Panc1 (cell line): Measurements from ENCODE around the gene PDZD2. TPM values are rescaled to one million over a fixed set of nuclear protein-coding genes. Genes with fewer than 3 reads are reported as not detected.

Experiments used
- ATAC-seq: fragments of 200-7000 bp; cut with Tn5 transposase; 2 replicates; pipeline ENCODE4 v1.9.1; 2020; ENCODE audit warnings: mild to moderate bottlenecking, moderate library complexity
- BruUV-seq: library from RNA; stranded (reverse); fragments of 400-500 nt; replicated peaks from 2 replicates; lab custom pipeline; 2021; lab: Mats Ljungman, UMichigan
- CTCF ChIA-PET: fragments of 300-600 bp; sonication (Branson Sonifier 250); formaldehyde crosslinking; loops from one replicate; lab custom pipeline; 2022; ENCODE audit warnings: antibody characterized with exemption; lab: Charles Lee
- POLR2A ChIA-PET: fragments of 300-600 bp; sonication (Branson Sonifier 250); formaldehyde crosslinking; loops from one replicate; lab custom pipeline; 2022; ENCODE audit warnings: antibody characterized with exemption; lab: Charles Lee
- DNase-seq: peaks from one replicate; pipeline ENCODE4 v3.0.0-alpha.2; 2010; ENCODE audit warnings: low read depth, low spot score
- H3K27ac ChIP-seq: 2 replicates; pipeline ENCODE4 v1.5.1; 2011; ENCODE audit warnings: mild to moderate bottlenecking, low read length, inconsistent platforms
- H3K27me3 ChIP-seq: fragments of 200-500 bp; sonication (Bioruptor generic); 2 replicates; pipeline ENCODE4 v1.6.0; 2014; ENCODE audit warnings: low read length, inconsistent platforms; ENCODE audit not compliant: control insufficient read depth, insufficient read depth
- H3K36me3 ChIP-seq: fragments of 200-500 bp; sonication (Bioruptor generic); 2 replicates; pipeline ENCODE4 v1.5.1; 2014; ENCODE audit warnings: inconsistent platforms, mild to moderate bottlenecking, low read length, moderate library complexity; ENCODE audit not compliant: control insufficient read depth, insufficient read depth
- H3K4me1 ChIP-seq: 2 replicates; pipeline ENCODE4 v1.5.1; 2011; ENCODE audit warnings: inconsistent platforms, mild to moderate bottlenecking, low read length, moderate library complexity; ENCODE audit not compliant: control insufficient read depth, insufficient read depth
- H3K4me3 ChIP-seq, 2 experiments: 2 replicates each; pipeline ENCODE4 v1.5.1; 2011 to 2012; ENCODE audit warnings: low read depth in 2 of 2, low read length in 2 of 2, mild to moderate bottlenecking in 2 of 2, inconsistent platforms in 1 of 2, moderate library complexity in 1 of 2
- H3K9me3 ChIP-seq: fragments of 200-500 bp; sonication (Bioruptor generic); 2 replicates; pipeline ENCODE4 v1.5.1; 2014; ENCODE audit warnings: low read depth, mild to moderate bottlenecking, inconsistent platforms, low read length, moderate library complexity; ENCODE audit not compliant: control insufficient read depth, insufficient read depth
- POLR2AphosphoS5 ChIP-seq: IDR thresholded peaks from 2 replicates; pipeline ENCODE4 v1.6.1; 2012; ENCODE audit warnings: mild to moderate bottlenecking, low read depth, low read length, moderate library complexity
- SIN3A ChIP-seq: IDR thresholded peaks from 2 replicates; pipeline ENCODE4 v1.6.1; 2012; ENCODE audit warnings: low read depth, mild to moderate bottlenecking, low read length, moderate library complexity, borderline replicate concordance; ENCODE audit not compliant: insufficient read depth
- TCF7L2 ChIP-seq: IDR thresholded peaks from 2 replicates; pipeline ENCODE4 v1.6.1; 2011; ENCODE audit warnings: mild to moderate bottlenecking, low read depth, low read length, inconsistent platforms
- in situ Hi-C: cut with HindIII; loops from 2 replicates; pipeline ENCODE4 v1.10.0; 2016; ENCODE audit warnings: low sequenced_read_pairs, low pct_unique_long_range_greater_than_20kb
- intact Hi-C: fragments of 100-400 bp; cut with micrococcal nuclease; formaldehyde crosslinking; loops from one replicate; pipeline ENCODE4 v1.10.0; 2022; ENCODE audit not compliant: unreplicated experiment
- total RNA-seq: library from RNA; stranded (reverse); gene quantifications from one replicate; pipeline ENCODE4 v1.2.1, GENCODE V29; 2021; ENCODE audit not compliant: unreplicated experiment
- TF ChIP-seq, protein P1 (sequence below), 2 experiments: IDR thresholded peaks; 2 replicates each; pipeline ENCODE4 v1.6.1; 2011 to 2012; ENCODE audit warnings: low read depth in 2 of 2, control low read depth in 1 of 2, low read length in 1 of 2, mild to moderate bottlenecking in 1 of 2, moderate library complexity in 1 of 2; ENCODE audit not compliant: insufficient read depth in 1 of 2
- TF ChIP-seq, protein P2 (sequence below): fragments of 450-650 bp; IDR thresholded peaks from 2 replicates; pipeline ENCODE4 v1.5.1; 2017; ENCODE audit warnings: mild to moderate bottlenecking

PDZD2 gene
- total RNA-seq, 1 experiment from 2014 or later = 0.10 TPM

DNA sequence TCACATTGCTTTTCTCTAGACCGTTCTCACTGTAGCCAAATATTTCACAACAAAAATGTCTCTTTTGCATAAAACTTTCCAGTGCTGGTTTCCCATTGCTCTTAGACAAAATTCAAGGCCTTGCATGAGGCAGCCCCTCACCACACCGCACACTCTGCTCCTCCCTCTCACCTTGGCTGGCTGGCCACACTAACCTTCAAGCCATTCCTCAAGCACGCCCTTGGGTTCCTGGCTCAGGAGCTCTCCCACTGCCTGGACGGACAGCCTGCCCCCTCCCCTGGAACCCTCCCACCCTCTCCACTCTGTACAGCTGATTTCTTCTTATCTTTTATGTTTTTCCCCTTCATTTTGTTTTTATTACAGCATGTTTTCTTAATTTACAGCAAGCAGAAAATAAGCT, 83.2 kb downstream of the PDZD2 start:
- DNase-seq (no peak), ATAC-seq (no peak)
- no peaks in the 10 kb centered on the region for H3K9me3 ChIP-seq
- in situ Hi-C loops = no loop called here
- intact Hi-C loops = no loop called here
- POLR2A ChIA-PET = no interaction called here
- CTCF ChIA-PET = no interaction called here
- BruUV-seq = no TSS peak
- H3K27ac ChIP-seq = no peak overlapping the region
- TF ChIP-seq POLR2AphosphoS5 = no peak
- TF ChIP-seq, protein P1, sequence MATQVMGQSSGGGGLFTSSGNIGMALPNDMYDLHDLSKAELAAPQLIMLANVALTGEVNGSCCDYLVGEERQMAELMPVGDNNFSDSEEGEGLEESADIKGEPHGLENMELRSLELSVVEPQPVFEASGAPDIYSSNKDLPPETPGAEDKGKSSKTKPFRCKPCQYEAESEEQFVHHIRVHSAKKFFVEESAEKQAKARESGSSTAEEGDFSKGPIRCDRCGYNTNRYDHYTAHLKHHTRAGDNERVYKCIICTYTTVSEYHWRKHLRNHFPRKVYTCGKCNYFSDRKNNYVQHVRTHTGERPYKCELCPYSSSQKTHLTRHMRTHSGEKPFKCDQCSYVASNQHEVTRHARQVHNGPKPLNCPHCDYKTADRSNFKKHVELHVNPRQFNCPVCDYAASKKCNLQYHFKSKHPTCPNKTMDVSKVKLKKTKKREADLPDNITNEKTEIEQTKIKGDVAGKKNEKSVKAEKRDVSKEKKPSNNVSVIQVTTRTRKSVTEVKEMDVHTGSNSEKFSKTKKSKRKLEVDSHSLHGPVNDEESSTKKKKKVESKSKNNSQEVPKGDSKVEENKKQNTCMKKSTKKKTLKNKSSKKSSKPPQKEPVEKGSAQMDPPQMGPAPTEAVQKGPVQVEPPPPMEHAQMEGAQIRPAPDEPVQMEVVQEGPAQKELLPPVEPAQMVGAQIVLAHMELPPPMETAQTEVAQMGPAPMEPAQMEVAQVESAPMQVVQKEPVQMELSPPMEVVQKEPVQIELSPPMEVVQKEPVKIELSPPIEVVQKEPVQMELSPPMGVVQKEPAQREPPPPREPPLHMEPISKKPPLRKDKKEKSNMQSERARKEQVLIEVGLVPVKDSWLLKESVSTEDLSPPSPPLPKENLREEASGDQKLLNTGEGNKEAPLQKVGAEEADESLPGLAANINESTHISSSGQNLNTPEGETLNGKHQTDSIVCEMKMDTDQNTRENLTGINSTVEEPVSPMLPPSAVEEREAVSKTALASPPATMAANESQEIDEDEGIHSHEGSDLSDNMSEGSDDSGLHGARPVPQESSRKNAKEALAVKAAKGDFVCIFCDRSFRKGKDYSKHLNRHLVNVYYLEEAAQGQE (IDR thresholded peaks at IDR 0.05; ENCODE audit: insufficient read depth in 1 of 2, low read depth in 2 of 2, low read length in 1 of 2) = no peak
- TF ChIP-seq, protein P2, sequence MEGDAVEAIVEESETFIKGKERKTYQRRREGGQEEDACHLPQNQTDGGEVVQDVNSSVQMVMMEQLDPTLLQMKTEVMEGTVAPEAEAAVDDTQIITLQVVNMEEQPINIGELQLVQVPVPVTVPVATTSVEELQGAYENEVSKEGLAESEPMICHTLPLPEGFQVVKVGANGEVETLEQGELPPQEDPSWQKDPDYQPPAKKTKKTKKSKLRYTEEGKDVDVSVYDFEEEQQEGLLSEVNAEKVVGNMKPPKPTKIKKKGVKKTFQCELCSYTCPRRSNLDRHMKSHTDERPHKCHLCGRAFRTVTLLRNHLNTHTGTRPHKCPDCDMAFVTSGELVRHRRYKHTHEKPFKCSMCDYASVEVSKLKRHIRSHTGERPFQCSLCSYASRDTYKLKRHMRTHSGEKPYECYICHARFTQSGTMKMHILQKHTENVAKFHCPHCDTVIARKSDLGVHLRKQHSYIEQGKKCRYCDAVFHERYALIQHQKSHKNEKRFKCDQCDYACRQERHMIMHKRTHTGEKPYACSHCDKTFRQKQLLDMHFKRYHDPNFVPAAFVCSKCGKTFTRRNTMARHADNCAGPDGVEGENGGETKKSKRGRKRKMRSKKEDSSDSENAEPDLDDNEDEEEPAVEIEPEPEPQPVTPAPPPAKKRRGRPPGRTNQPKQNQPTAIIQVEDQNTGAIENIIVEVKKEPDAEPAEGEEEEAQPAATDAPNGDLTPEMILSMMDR = no peak
- no peak for TF ChIP-seq TCF7L2
- TF ChIP-seq SIN3A = no peak
- H3K4me1 ChIP-seq = no peaks in the 10 kb centered on the region
- H3K27me3 ChIP-seq = no peaks in the 10 kb centered on the region
- H3K4me3 ChIP-seq = no peak overlapping the region
- H3K36me3 ChIP-seq = no peaks in the 10 kb centered on the region

DNA sequence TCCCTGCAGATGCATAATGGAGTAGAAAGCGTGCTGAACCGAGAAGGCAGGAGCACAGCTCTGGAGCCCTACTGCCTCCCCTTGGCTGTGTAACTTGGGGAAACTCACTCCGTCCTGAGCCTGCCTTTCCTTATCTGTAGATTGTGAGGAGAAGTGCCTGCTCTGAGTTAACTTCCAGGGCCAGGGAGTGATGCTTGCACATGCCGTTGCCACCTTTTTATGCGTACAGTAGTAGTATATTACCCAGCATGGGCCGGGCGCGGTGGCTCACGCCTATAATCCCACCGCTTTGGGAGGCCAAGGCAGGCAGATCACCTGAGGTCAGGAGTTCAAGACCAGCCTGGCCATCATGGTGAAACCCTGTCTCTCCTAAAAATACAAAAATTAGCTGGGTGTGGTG, 87.1 kb downstream of the PDZD2 start:
- ATAC-seq = no peak
- Histone ChIP-seq H3K27me3 (no peaks in the 10 kb centered on the region), H3K36me3 (no peaks in the 10 kb centered on the region), H3K9me3 (no peaks in the 10 kb centered on the region), H3K4me3 (no peak overlapping the region), H3K4me1 (no peaks in the 10 kb centered on the region), H3K27ac (no peak overlapping the region)
- ChIA-PET CTCF (no interaction called here), POLR2A (no interaction called here)
- in situ Hi-C loops = no loop called here
- no peak for DNase-seq
- TF ChIP-seq, protein P1 (IDR thresholded peaks at IDR 0.05; ENCODE audit: insufficient read depth in 1 of 2, low read depth in 2 of 2, low read length in 1 of 2) = no peak
- no peak for TF ChIP-seq POLR2AphosphoS5
- TF ChIP-seq, protein P2 = no peak
- TF ChIP-seq SIN3A = no peak
- no peak for TF ChIP-seq TCF7L2
- no TSS peak for BruUV-seq
- intact Hi-C loops = no loop called here
